SKM-1 treated with dmso at 0.1 percent for 144 hours (cell line): ENCODE measurements around the gene CTNNBIP1.
"Not testable (repeated sequence)": the region's sequence is repeated elsewhere in the genome, so short reads cannot be mapped to it uniquely, and the experiment has no call there.

Experiments used
- DNase-seq: peaks from one replicate; lab custom pipeline; 2025; ENCODE audit not compliant: unreplicated experiment; lab: John Stamatoyannopoulos, UW

The CTNNBIP1 gene

GRCh38 chr1:9809100-9809510 lies 101.0 kb downstream of the CTNNBIP1 start:
- no peak for DNase-seq

DNA sequence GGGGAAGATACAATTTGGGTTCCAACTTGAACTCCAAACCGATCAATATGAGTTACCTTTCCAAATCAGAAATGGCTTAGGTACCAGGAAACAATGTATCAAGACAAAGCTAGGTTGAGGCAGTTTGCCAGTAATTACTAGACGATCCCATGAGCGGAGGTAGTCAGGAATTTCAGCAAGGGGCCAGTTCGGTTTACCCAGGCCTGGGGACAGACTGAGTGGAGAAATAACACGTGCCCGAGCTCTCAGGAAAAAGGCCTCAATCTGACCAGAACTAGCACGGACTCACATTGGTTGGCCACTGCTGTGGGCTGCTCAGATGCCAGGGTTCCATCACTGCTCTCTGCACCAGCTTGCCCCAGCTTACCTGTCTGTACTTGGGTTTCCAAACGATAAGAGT lies 101.6 kb downstream of the CTNNBIP1 start:
- no peak for DNase-seq

GRCh38 chr1:9807541-9807940 lies 102.5 kb downstream of the CTNNBIP1 start:
- DNase-seq = no peak

GRCh38 chr1:9805972-9806371 lies 104.1 kb downstream of the CTNNBIP1 start:
- not testable (repeated sequence) for DNase-seq

- no peak for DNase-seq
Observed at GRCh38 chr1:9805006-9805508, 105.0 kb downstream of the CTNNBIP1 start.

DNA sequence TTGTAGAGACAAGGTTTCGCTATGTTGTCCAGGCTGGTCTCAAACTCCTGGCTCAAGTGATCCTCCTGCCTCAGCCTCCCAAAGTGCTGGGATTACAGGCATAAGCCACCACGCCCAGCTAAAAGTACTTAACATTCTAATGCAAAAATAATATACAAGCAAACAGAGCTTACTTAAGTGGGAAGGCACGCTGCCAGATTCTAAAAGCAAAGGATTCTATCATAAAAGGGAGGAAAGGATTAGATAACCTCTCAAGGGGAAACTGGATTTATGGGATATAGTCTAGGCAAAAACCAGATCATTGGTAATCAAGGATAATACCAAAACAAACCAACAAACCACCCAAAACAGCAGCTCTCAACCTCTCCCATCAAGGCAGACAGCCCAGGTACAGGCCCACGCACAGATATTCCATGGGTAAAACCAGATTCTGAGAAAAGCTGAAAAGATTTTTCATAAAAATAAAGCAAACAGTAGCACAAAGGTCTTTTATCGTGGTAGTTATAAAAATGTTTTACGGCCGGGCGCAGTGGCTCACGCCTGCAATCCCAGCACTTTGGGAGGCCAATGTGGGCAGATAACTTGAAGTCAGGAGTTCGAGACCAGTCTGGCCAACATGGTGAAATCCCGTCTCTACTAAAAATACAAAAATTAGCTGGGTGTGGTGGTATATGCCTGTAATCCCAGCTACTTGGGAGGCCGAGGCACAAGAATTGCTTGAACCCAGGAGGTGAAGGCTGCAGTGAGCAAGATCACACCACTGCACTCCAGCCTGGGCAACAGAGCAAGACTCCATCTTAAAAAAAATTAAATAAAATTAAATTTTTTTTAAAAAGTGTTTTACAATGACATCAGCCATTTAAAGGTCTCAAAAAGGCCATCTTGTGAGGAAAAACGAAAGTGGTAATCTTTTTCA lies 106.8 kb downstream of the CTNNBIP1 start:
- DNase-seq = not testable (repeated sequence)

DNA sequence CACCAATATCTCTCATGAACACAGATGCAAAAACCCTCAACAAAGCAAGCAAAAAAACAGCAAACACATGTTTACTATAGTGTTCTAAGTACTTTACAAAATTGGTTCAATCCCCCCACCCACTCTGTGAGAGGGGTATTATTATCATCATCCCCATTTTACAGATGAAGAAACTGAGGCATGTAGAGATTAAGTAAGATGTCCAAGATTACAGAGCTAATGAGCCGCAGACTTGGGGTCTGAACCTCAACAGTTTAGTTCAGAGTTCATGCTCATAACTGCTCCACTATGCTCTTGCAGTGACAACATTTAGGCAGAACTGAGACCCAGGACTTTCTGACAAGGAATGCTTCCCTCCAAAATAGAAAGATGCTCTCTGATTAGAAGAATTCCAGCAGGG lies 108.2 kb downstream of the CTNNBIP1 start:
- no peak for DNase-seq
